ENCODE measurements around the gene TMEM238. TPM values are rescaled to one million over a fixed set of nuclear protein-coding genes. Genes with fewer than 3 reads are reported as not detected.
A peak's percentile ranks its signal among the peaks of the same experiment; 100 is the strongest.

The TMEM238 gene
- total RNA-seq, 2 experiments from 2014 or later = 9.4 to 10.6 TPM

GRCh38 chr19:55373306-55373992 is 10.6 kb downstream of the TMEM238 start:
- no peak for TF ChIP-seq CTCF (IDR thresholded peaks at IDR 0.05)
- Mint-ChIP-seq H3K4me1 (ENCODE audit: low read depth) (peaks cover 13% of the 10 kb centered on the region), H3K9me3 (no peaks in the 10 kb centered on the region), H3K27me3 (peaks cover 37% of the 10 kb centered on the region), H3K4me3 (no peak overlapping the region), H3K27ac (no peak overlapping the region), H3K36me3 (ENCODE audit: low read depth) (no peaks in the 10 kb centered on the region)
- intact Hi-C loops (cut with micrococcal nuclease) = no loop called here
- DNase-seq (no peak), ATAC-seq (no peak)
- ChIA-PET POLR2A (interaction anchor here (0.7 to 8.1 kb wide), 3 partner anchors 10 to 73 kb away, joined by 3 to 37 read pairs (median 4); partner anchors contain the start of gene TMEM238), CTCF (interaction anchor here (1.8 kb wide), 1 partner anchor 72 kb away, joined by 7 read pairs; no protein-coding TSS in a partner anchor)

GRCh38 chr19:55372316-55373081 is 11.6 kb downstream of the TMEM238 start:
- Mint-ChIP-seq H3K27ac (no peak overlapping the region), H3K36me3 (ENCODE audit: low read depth) (no peaks in the 10 kb centered on the region), H3K27me3 (peaks cover 43% of the 10 kb centered on the region), H3K9me3 (no peaks in the 10 kb centered on the region), H3K4me3 (no peak overlapping the region), H3K4me1 (ENCODE audit: low read depth) (peaks cover 13% of the 10 kb centered on the region)
- ChIA-PET POLR2A (interaction anchor here (0.7 to 8.1 kb wide), 3 partner anchors 11 to 20 kb away, joined by 3 to 37 read pairs (median 3); partner anchors contain the start of gene TMEM238), CTCF (interaction anchor here (1.2 to 1.8 kb wide), 2 partner anchors 10 to 71 kb away, joined by 3 to 7 read pairs; no protein-coding TSS in a partner anchor)
- DNase-seq (peak; percentile 81), ATAC-seq (peak; percentile 76)
- intact Hi-C loops (cut with micrococcal nuclease) = no loop called here
- no peak for TF ChIP-seq CTCF (IDR thresholded peaks at IDR 0.05)

- Mint-ChIP-seq H3K9me3 (no peaks in the 10 kb centered on the region), H3K27ac (no peak within 1 kb of the TSS), H3K27me3 (peaks cover 45% of the 10 kb centered on the region), H3K4me1 (ENCODE audit: low read depth) (peaks cover 15% of the 10 kb centered on the region), H3K4me3 (peak within 1 kb of the TSS; percentile 57), H3K36me3 (ENCODE audit: low read depth) (no peaks in the 10 kb centered on the region)
- DNase-seq = no peak
- intact Hi-C loops (cut with micrococcal nuclease) = no loop called here
- TF ChIP-seq CTCF (IDR thresholded peaks at IDR 0.05) = no peak
- no peak for ATAC-seq
- POLR2A ChIA-PET = interaction anchor here (0.7 to 8.1 kb wide), 3 partner anchors 13 to 39 kb away, joined by 3 to 37 read pairs (median 4); partner anchors contain the start of genes TMEM238 and UBE2S
- CTCF ChIA-PET = no interaction called here
Measured at GRCh38 chr19:55370305-55370988, 13.6 kb downstream of the TMEM238 start, which contains the start of gene IL11. IL11 (minus strand) TSS chr19:55370463; CDS start chr19:55370310, 153 bp downstream.

- no peak overlapping the region for H3K27ac Mint-ChIP-seq
- no peaks in the 10 kb centered on the region for H3K36me3 Mint-ChIP-seq (ENCODE audit: low read depth)
- H3K9me3 Mint-ChIP-seq = no peaks in the 10 kb centered on the region
- POLR2A ChIA-PET = interaction anchor here (1.1 to 8.1 kb wide), 2 partner anchors 14 to 15 kb away, joined by 4 to 37 read pairs; partner anchors contain the start of genes COX6B2 and TMEM238
- H3K4me1 Mint-ChIP-seq (ENCODE audit: low read depth) = peaks cover 15% of the 10 kb centered on the region
- no peak for TF ChIP-seq CTCF (IDR thresholded peaks at IDR 0.05)
- peak; percentile 66 for DNase-seq
- peak overlapping the region; percentile 57 for H3K4me3 Mint-ChIP-seq
- H3K27me3 Mint-ChIP-seq = peaks cover 43% of the 10 kb centered on the region
- CTCF ChIA-PET = no interaction called here
- intact Hi-C loops (cut with micrococcal nuclease) = no loop called here
- ATAC-seq = peak; percentile 62
Measured at GRCh38 chr19:55369653-55370304, 14.3 kb downstream of the TMEM238 start.
